K562 (cell line): Measurements from ENCODE around the gene PPFIA3. TPM values are rescaled to one million over a fixed set of nuclear protein-coding genes. Genes with fewer than 3 reads are reported as not detected.
A peak's percentile ranks its signal among the peaks of the same experiment; 100 is the strongest.

Source experiments
- ATAC-seq: fragments of 200-7000 bp; cut with Tn5 transposase; 3 replicates; pipeline ENCODE4 v1.9.1; 2020; ENCODE audit warnings: moderate library complexity
- BruUV-seq: library from RNA; stranded (reverse); fragments of 400-500 nt; replicated peaks from 2 replicates; lab custom pipeline; 2021; lab: Mats Ljungman, UMichigan
- CTCF ChIA-PET: fragments of 300-600 bp; formaldehyde crosslinking; extraction: SDS; loops from one replicate; lab custom pipeline; 2021; ENCODE audit warnings: low intra/inter-chr PET ratio; lab: Yijun Ruan, JAX
- POLR2A ChIA-PET: fragments of 300-600, 350-650 bp; sonication (Branson Sonifier 250); formaldehyde crosslinking; extraction: SDS; loops from one replicate; lab custom pipeline; 2021; ENCODE audit warnings: antibody characterized with exemption, inconsistent platforms; lab: Yijun Ruan, JAX
- DNase-seq, 4 experiments: peaks; one replicate each; pipeline versions ENCODE4 v3.0.0 to v3.0.0-alpha.2; 2011 to 2018; ENCODE audit warnings: low spot score in 3 of 4, mixed read lengths in 3 of 4; ENCODE audit errors: extremely low read depth in 1 of 4
- FAIRE-seq: peaks from 2 replicates; lab custom pipeline; 2011; peaks lifted over from hg19 to GRCh38; lab: Jason Lieb, UNC
- H2AFZ ChIP-seq: 2 replicates; pipeline ENCODE4 v1.6.0; 2011; ENCODE audit warnings: low read depth, low read length, control low read depth, inconsistent platforms
- H3K27ac ChIP-seq: fragments of 200-600 bp; 3 replicates; pipeline ENCODE4 v1.8.0; 2011; ENCODE audit warnings: low read depth, mild to moderate bottlenecking, control low read depth, inconsistent platforms, low read length, moderate library complexity, mixed read lengths; ENCODE audit errors: extremely low read depth
- H3K27me3 ChIP-seq, 2 experiments: fragments of 300-600 bp in 1 of 2; 2 replicates in 1 of 2; 3 replicates in 1 of 2; pipeline versions ENCODE4 v1.6.0 to v1.8.0; 2011; ENCODE audit warnings: inconsistent platforms in 2 of 2, low read length in 2 of 2, mild to moderate bottlenecking in 1 of 2, mixed read lengths in 1 of 2, moderate library complexity in 1 of 2; ENCODE audit not compliant: control insufficient read depth in 2 of 2, insufficient read depth in 2 of 2
- H3K36me3 ChIP-seq: fragments of 300-600 bp; 3 replicates; pipeline ENCODE4 v1.8.0; 2011; ENCODE audit warnings: mild to moderate bottlenecking, low read length, inconsistent platforms; ENCODE audit not compliant: control insufficient read depth, insufficient read depth
- H3K4me1 ChIP-seq, 2 experiments: fragments of 200-600 bp in 1 of 2; replicated peaks in 1 of 2; 2 replicates in 1 of 2; 3 replicates in 1 of 2; pipeline versions ENCODE4 v1.5.1 to v1.8.0; 2011; ENCODE audit warnings: inconsistent platforms in 2 of 2, low read length in 2 of 2, mild to moderate bottlenecking in 1 of 2, mixed read lengths in 1 of 2, moderate library complexity in 1 of 2; ENCODE audit not compliant: control insufficient read depth in 2 of 2, insufficient read depth in 2 of 2
- H3K4me2 ChIP-seq: 2 replicates; pipeline ENCODE4 v1.6.1; 2011; ENCODE audit warnings: low read length, control low read depth, inconsistent platforms, mixed read lengths; ENCODE audit not compliant: insufficient read depth
- H3K4me3 ChIP-seq: fragments of 200-600 bp; sonication (generic), shearing (Covaris generic); 2 replicates; pipeline ENCODE4 v1.5.1; 2016; ENCODE audit warnings: control low read depth, inconsistent platforms
- H3K79me2 ChIP-seq: fragments of 200-600 bp; 3 replicates; pipeline ENCODE4 v1.8.0; 2011; ENCODE audit warnings: low read length, inconsistent platforms; ENCODE audit not compliant: control insufficient read depth, insufficient read depth
- H3K9ac ChIP-seq, 2 experiments: 2 replicates each; pipeline versions ENCODE4 v1.6.0 to v1.6.1; 2011; ENCODE audit warnings: low read depth in 2 of 2, low read length in 2 of 2, control low read depth in 1 of 2, inconsistent platforms in 1 of 2, mild to moderate bottlenecking in 1 of 2, mixed read lengths in 1 of 2; ENCODE audit not compliant: insufficient read depth in 1 of 2
- H3K9me1 ChIP-seq: one replicate; pipeline ENCODE4 v1.6.0; 2011; ENCODE audit warnings: inconsistent platforms, mild to moderate bottlenecking, low read length, moderate library complexity; ENCODE audit not compliant: control insufficient read depth, insufficient read depth
- H3K9me3 ChIP-seq: replicated peaks from 2 replicates; pipeline ENCODE4 v1.5.1; 2011; ENCODE audit warnings: low read depth, low read length, inconsistent platforms; ENCODE audit not compliant: control insufficient read depth, insufficient read depth
- H4K20me1 ChIP-seq: replicated peaks from 2 replicates; pipeline ENCODE4 v1.6.1; 2011; ENCODE audit warnings: low read length, inconsistent platforms, mixed read lengths; ENCODE audit not compliant: control insufficient read depth, insufficient read depth
- ARID3A ChIP-seq: IDR thresholded peaks from 2 replicates; pipeline ENCODE4 v1.6.1; 2012; ENCODE audit warnings: low read depth, low read length, improper control_type of control experiment, borderline replicate concordance
- ESRRA ChIP-seq: fragments of 450-650 bp; IDR thresholded peaks from 2 replicates; pipeline ENCODE4 v1.6.1; 2014; ENCODE audit warnings: low read depth, mild to moderate bottlenecking, moderate library complexity, borderline replicate concordance
- HMGN3 ChIP-seq: IDR thresholded peaks from 2 replicates; pipeline ENCODE4 v1.6.1; 2011; ENCODE audit warnings: borderline replicate concordance, low read depth, mild to moderate bottlenecking, mixed read lengths, low read length; ENCODE audit not compliant: insufficient read length; ENCODE audit errors: extremely low read depth
- JUNB ChIP-seq: fragments of 450-650 bp; formaldehyde crosslinking; conservative IDR thresholded peaks from 2 replicates; pipeline ENCODE4 v1.4.0; 2020; ENCODE audit warnings: mild to moderate bottlenecking
- NKRF ChIP-seq: fragments of 450-650 bp; IDR thresholded peaks from 2 replicates; pipeline ENCODE4 v1.6.1; 2016; ENCODE audit warnings: borderline replicate concordance
- TCF7L2 ChIP-seq: fragments of 150-350 bp; IDR thresholded peaks from 2 replicates; pipeline ENCODE4 v1.6.1; 2016; ENCODE audit warnings: low read depth, mild to moderate bottlenecking, low read length, moderate library complexity
- THAP7 ChIP-seq: fragments of 250-450 bp; sonication (Bioruptor Pico); IDR thresholded peaks from 2 replicates; pipeline ENCODE4 v1.5.0; 2021
- WGBS: fragments of 100-300 bp; shearing (Covaris generic); methylation state at CpG from one replicate; pipeline ENCODE4 v1.1.6; 2016; ENCODE audit warnings: low coverage, mixed read lengths; ENCODE audit not compliant: insufficient coverage; ENCODE audit errors: missing lambda C conversion rate; 5-methylcytosine and 5-hydroxymethylcytosine counted together
- in situ Hi-C: fragments of 300-500 bp; cut with MboI; formaldehyde crosslinking; loops from 4 replicates; pipeline ENCODE4 v1.15.0; 2018; ENCODE audit warnings: inconsistent platforms, mixed read lengths
- intact Hi-C: fragments of 100-400 bp; cut with micrococcal nuclease; formaldehyde crosslinking; loops from 2 replicates; pipeline ENCODE4 v1.14.2; 2022
- polyA plus RNA-seq, 8 experiments: library from polyadenylated mRNA; depleted of rRNA in 4 of 8; stranded (reverse) in 5 of 8; unstranded in 3 of 8; fragments of >200 nt; fragmentation: Nextera tagmentation in 2 of 8; fragmentation: Illumina TruSeq in 1 of 8; extraction: Ambion mirVana in 2 of 8; extraction: Trizol in 1 of 8; gene quantifications; 2 replicates each; pipeline versions ENCODE4 v1.2.1 to v1.2.3, GENCODE V29; 2011 to 2014; ENCODE audit warnings: inconsistent platforms in 1 of 8, missing spikeins in 1 of 8
- total RNA-seq, 7 experiments: library from RNA; depleted of rRNA in 6 of 7; stranded (reverse); fragments of >200 nt in 6 of 7; fragmentation: Illumina TruSeq in 2 of 7; extraction: Trizol in 2 of 7; gene quantifications; 2 replicates each; pipeline versions ENCODE4 v1.2.1 to v1.2.3, GENCODE V29; 2011 to 2021; ENCODE audit warnings: low replicate concordance in 1 of 7

The PPFIA3 gene
- total and polyA plus RNA-seq, 9 of the 15 experiments (the other 6 are each of a cell fraction or from before 2014, with no cell fraction given) = 0.10 to 53.0 (median 17.6) TPM

- TF ChIP-seq NKRF = no peak
- TF ChIP-seq ARID3A = no peak
- no peak for TF ChIP-seq TCF7L2
- no peak for TF ChIP-seq ESRRA
These were observed 69.4 kb downstream of the PPFIA3 start (continued) for GRCh38 chr19:49188626-49189200.

- in situ Hi-C loops (no loop called here), intact Hi-C loops (no loop called here)
- ATAC-seq (no peak), FAIRE-seq (no peak), DNase-seq (peak in 1 of 4 experiments; percentile 2)
- no peaks in the 10 kb centered on the region for H3K4me1 ChIP-seq
- no peak overlapping the region for H3K4me2 ChIP-seq
- POLR2A ChIA-PET = interaction anchor here (0.6 to 1.6 kb wide), 2 partner anchors 10 to 12 kb away, joined by 3 read pairs; no protein-coding TSS in a partner anchor
- H3K79me2 ChIP-seq = no peaks in the 10 kb centered on the region
- TF ChIP-seq THAP7 (no peak), HMGN3 (no peak), JUNB (no peak)
- 94% methylated on average over 5 of the region's 5 CpGs for WGBS
- no peaks in the 10 kb centered on the region for H4K20me1 ChIP-seq
- H3K9me3 ChIP-seq = peaks cover 8% of the 10 kb centered on the region; the same call in 1 of the 2 replicates
- H2AFZ ChIP-seq = no peak overlapping the region
- no TSS peak for BruUV-seq
- no peaks in the 10 kb centered on the region for H3K9me1 ChIP-seq
- H3K9ac ChIP-seq = no peak overlapping the region
- H3K4me3 ChIP-seq = no peak overlapping the region
- no peaks in the 10 kb centered on the region for H3K27me3 ChIP-seq
- H3K27ac ChIP-seq = no peak overlapping the region
- CTCF ChIA-PET = no interaction called here
- peaks cover 52% of the 10 kb centered on the region for H3K36me3 ChIP-seq
These were observed 69.9 kb downstream of the PPFIA3 start for GRCh38 chr19:49189259-49189658.
